ENCODE data around the gene HOXC5.

DNA sequence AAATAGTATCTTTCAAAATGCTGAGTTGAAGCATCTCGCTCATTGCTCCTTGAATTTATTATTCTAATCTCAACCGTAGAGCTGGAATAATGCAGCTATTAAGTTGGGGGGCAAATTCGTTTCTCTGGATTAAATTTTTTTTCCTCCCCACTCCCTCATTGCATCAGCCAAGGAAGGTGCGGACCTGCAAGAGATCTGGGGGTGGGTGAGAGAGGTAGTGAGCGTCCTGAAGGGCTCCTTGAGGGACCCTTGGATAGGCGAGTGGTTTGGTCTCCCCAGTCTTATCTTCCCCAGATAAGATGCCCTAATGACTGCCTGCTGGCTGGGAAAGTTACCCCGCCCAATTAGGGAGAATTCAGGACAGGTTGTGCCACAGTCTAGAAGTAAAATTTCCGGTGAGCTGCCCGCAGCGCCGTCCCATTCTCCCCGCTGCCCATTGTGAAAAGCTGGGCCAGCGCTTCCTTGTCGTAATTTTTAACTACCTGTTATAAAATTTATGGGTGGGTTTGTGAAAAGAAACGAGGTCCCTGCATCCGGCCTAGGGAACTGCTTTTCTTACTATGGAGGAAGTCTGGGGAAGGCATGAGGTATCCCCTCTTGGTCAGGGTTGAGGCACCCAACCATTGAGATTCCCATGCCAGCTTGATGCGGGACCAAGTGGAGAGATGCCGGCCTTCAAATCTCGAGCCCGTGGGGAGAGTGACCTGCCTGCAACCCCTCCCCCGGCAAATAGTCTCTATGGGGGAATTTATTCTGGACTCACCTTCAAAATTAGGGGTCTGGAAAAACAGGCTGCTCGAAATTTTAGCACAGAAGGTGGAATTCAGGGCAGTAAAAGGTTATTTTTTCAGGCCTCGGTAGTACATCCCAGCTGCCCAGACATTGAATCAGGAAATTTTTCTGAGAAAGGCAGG is 17.6 kb upstream of the HOXC5 start:
- TF ChIP-seq POLR2A (IDR thresholded peaks at IDR 0.05) = no peak
- TF ChIP-seq, protein P1, sequence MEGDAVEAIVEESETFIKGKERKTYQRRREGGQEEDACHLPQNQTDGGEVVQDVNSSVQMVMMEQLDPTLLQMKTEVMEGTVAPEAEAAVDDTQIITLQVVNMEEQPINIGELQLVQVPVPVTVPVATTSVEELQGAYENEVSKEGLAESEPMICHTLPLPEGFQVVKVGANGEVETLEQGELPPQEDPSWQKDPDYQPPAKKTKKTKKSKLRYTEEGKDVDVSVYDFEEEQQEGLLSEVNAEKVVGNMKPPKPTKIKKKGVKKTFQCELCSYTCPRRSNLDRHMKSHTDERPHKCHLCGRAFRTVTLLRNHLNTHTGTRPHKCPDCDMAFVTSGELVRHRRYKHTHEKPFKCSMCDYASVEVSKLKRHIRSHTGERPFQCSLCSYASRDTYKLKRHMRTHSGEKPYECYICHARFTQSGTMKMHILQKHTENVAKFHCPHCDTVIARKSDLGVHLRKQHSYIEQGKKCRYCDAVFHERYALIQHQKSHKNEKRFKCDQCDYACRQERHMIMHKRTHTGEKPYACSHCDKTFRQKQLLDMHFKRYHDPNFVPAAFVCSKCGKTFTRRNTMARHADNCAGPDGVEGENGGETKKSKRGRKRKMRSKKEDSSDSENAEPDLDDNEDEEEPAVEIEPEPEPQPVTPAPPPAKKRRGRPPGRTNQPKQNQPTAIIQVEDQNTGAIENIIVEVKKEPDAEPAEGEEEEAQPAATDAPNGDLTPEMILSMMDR (IDR thresholded peaks at IDR 0.05 in 4 of 5, conservative IDR thresholded peaks at IDR 0.05 in 1 of 5) = no peak
